KG1 (cell line): ENCODE measurements around the gene HIPK2.

ENCODE experiments used
- DNase-seq: peaks from one replicate; lab custom pipeline; 2025; lab: John Stamatoyannopoulos, UW

HIPK2 gene

GRCh38 chr7:139783647-139784385 is 6.0 kb upstream of the HIPK2 start:
- DNase-seq: no peak

- DNase-seq: no peak
Measured at GRCh38 chr7:139782932-139783331, 5.1 kb upstream of the HIPK2 start.

- DNase-seq: no peak
Measured at GRCh38 chr7:139777133-139777891, 486 bp downstream of the HIPK2 start.

- peak; percentile 82 for DNase-seq
Measured at GRCh38 chr7:139776486-139777132, 1.2 kb downstream of the HIPK2 start.

- DNase-seq: peak; percentile 15
Measured at GRCh38 chr7:139775829-139776266, 1.9 kb downstream of the HIPK2 start.

GRCh38 chr7:139774376-139774775 is 3.4 kb downstream of the HIPK2 start:
- no peak for DNase-seq

GRCh38 chr7:139773371-139773770 is 4.4 kb downstream of the HIPK2 start:
- DNase-seq: no peak

GRCh38 chr7:139772873-139773272 is 4.9 kb downstream of the HIPK2 start:
- no peak for DNase-seq

GRCh38 chr7:139772115-139772514 is 5.7 kb downstream of the HIPK2 start:
- no peak for DNase-seq

- no peak for DNase-seq
Measured at GRCh38 chr7:139771001-139771956, 6.5 kb downstream of the HIPK2 start.

GRCh38 chr7:139769761-139770160 is 8.0 kb downstream of the HIPK2 start:
- DNase-seq: no peak

GRCh38 chr7:139769066-139769465 is 8.7 kb downstream of the HIPK2 start:
- DNase-seq: no peak

GRCh38 chr7:139768249-139768824 is 9.5 kb downstream of the HIPK2 start:
- no peak for DNase-seq

GRCh38 chr7:139767561-139767982 is 10.2 kb downstream of the HIPK2 start:
- no peak for DNase-seq

GRCh38 chr7:139765143-139765542 is 12.7 kb downstream of the HIPK2 start:
- DNase-seq: no peak

- no peak for DNase-seq
Measured at GRCh38 chr7:139763330-139763729, 14.5 kb downstream of the HIPK2 start.

GRCh38 chr7:139762886-139763285 is 14.9 kb downstream of the HIPK2 start:
- DNase-seq: no peak

GRCh38 chr7:139758388-139758787 is 19.4 kb downstream of the HIPK2 start:
- no peak for DNase-seq

- DNase-seq: no peak
Measured at GRCh38 chr7:139757968-139758367, 19.8 kb downstream of the HIPK2 start.

- DNase-seq: no peak
Measured at GRCh38 chr7:139753693-139754111, 24.1 kb downstream of the HIPK2 start.

GRCh38 chr7:139753081-139753692 is 24.6 kb downstream of the HIPK2 start:
- DNase-seq: no peak
